ENCODE measurements around the gene PPP1R3G. TPM values are rescaled to one million over a fixed set of nuclear protein-coding genes. Genes with fewer than 3 reads are reported as not detected.
A peak's percentile ranks its signal among the peaks of the same experiment; 100 is the strongest.

Gene PPP1R3G
- total and polyA plus RNA-seq, 2 of the 13 experiments (the other 11 are each of a cell fraction or from before 2014, with no cell fraction given): 1.2 to 1.3 TPM

GRCh38 chr6:5059036-5059896 lies 25.9 kb upstream of the PPP1R3G start (continued):
- TF ChIP-seq, protein P1, sequence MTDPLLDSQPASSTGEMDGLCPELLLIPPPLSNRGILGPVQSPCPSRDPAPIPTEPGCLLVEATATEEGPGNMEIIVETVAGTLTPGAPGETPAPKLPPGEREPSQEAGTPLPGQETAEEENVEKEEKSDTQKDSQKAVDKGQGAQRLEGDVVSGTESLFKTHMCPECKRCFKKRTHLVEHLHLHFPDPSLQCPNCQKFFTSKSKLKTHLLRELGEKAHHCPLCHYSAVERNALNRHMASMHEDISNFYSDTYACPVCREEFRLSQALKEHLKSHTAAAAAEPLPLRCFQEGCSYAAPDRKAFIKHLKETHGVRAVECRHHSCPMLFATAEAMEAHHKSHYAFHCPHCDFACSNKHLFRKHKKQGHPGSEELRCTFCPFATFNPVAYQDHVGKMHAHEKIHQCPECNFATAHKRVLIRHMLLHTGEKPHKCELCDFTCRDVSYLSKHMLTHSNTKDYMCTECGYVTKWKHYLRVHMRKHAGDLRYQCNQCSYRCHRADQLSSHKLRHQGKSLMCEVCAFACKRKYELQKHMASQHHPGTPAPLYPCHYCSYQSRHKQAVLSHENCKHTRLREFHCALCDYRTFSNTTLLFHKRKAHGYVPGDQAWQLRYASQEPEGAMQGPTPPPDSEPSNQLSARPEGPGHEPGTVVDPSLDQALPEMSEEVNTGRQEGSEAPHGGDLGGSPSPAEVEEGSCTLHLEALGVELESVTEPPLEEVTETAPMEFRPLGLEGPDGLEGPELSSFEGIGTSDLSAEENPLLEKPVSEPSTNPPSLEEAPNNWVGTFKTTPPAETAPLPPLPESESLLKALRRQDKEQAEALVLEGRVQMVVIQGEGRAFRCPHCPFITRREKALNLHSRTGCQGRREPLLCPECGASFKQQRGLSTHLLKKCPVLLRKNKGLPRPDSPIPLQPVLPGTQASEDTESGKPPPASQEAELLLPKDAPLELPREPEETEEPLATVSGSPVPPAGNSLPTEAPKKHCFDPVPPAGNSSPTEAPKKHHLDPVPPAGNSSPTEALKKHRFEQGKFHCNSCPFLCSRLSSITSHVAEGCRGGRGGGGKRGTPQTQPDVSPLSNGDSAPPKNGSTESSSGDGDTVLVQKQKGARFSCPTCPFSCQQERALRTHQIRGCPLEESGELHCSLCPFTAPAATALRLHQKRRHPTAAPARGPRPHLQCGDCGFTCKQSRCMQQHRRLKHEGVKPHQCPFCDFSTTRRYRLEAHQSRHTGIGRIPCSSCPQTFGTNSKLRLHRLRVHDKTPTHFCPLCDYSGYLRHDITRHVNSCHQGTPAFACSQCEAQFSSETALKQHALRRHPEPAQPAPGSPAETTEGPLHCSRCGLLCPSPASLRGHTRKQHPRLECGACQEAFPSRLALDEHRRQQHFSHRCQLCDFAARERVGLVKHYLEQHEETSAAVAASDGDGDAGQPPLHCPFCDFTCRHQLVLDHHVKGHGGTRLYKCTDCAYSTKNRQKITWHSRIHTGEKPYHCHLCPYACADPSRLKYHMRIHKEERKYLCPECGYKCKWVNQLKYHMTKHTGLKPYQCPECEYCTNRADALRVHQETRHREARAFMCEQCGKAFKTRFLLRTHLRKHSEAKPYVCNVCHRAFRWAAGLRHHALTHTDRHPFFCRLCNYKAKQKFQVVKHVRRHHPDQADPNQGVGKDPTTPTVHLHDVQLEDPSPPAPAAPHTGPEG (CRISPR knock-in tag; IDR thresholded peaks at IDR 0.05): no peak
- TF ChIP-seq, protein P2, sequence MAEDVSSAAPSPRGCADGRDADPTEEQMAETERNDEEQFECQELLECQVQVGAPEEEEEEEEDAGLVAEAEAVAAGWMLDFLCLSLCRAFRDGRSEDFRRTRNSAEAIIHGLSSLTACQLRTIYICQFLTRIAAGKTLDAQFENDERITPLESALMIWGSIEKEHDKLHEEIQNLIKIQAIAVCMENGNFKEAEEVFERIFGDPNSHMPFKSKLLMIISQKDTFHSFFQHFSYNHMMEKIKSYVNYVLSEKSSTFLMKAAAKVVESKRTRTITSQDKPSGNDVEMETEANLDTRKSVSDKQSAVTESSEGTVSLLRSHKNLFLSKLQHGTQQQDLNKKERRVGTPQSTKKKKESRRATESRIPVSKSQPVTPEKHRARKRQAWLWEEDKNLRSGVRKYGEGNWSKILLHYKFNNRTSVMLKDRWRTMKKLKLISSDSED (CRISPR knock-in tag; IDR thresholded peaks at IDR 0.05): no peak
- TF ChIP-seq ZNF12 (CRISPR knock-in tag; IDR thresholded peaks at IDR 0.05) (no peak), ZNF331 (CRISPR knock-in tag; IDR thresholded peaks at IDR 0.05) (peak; percentile 79), ZNF713 (CRISPR knock-in tag; IDR thresholded peaks at IDR 0.05) (0 out of 2 replicates have a peak, but pooled peaks have one; percentile 83), ZNF530 (CRISPR knock-in tag; IDR thresholded peaks at IDR 0.05; ENCODE audit: low read depth) (no peak), SP140L (CRISPR knock-in tag; IDR thresholded peaks at IDR 0.05; ENCODE audit: borderline replicate concordance) (no peak), ISL2 (CRISPR knock-in tag; IDR thresholded peaks at IDR 0.05) (peak; percentile 72; the same call in 1 of the 2 replicates), REXO4 (CRISPR knock-in tag; IDR thresholded peaks at IDR 0.05; ENCODE audit: borderline replicate concordance) (no peak), ZNF83 (CRISPR knock-in tag; IDR thresholded peaks at IDR 0.05; ENCODE audit: borderline replicate concordance) (no peak), HOXD1 (CRISPR knock-in tag; IDR thresholded peaks at IDR 0.05) (0 out of 2 replicates have a peak, but pooled peaks have one; percentile 28), TBP (CRISPR knock-in tag; IDR thresholded peaks at IDR 0.05) (no peak), ZNF652 (CRISPR knock-in tag; IDR thresholded peaks at IDR 0.05; ENCODE audit: borderline replicate concordance, low read depth) (peak; percentile 82), ZSCAN29 (CRISPR knock-in tag; conservative IDR thresholded peaks at IDR 0.05) (peak; percentile 37; the same call in 1 of the 2 replicates)
- TF ChIP-seq, protein P3, sequence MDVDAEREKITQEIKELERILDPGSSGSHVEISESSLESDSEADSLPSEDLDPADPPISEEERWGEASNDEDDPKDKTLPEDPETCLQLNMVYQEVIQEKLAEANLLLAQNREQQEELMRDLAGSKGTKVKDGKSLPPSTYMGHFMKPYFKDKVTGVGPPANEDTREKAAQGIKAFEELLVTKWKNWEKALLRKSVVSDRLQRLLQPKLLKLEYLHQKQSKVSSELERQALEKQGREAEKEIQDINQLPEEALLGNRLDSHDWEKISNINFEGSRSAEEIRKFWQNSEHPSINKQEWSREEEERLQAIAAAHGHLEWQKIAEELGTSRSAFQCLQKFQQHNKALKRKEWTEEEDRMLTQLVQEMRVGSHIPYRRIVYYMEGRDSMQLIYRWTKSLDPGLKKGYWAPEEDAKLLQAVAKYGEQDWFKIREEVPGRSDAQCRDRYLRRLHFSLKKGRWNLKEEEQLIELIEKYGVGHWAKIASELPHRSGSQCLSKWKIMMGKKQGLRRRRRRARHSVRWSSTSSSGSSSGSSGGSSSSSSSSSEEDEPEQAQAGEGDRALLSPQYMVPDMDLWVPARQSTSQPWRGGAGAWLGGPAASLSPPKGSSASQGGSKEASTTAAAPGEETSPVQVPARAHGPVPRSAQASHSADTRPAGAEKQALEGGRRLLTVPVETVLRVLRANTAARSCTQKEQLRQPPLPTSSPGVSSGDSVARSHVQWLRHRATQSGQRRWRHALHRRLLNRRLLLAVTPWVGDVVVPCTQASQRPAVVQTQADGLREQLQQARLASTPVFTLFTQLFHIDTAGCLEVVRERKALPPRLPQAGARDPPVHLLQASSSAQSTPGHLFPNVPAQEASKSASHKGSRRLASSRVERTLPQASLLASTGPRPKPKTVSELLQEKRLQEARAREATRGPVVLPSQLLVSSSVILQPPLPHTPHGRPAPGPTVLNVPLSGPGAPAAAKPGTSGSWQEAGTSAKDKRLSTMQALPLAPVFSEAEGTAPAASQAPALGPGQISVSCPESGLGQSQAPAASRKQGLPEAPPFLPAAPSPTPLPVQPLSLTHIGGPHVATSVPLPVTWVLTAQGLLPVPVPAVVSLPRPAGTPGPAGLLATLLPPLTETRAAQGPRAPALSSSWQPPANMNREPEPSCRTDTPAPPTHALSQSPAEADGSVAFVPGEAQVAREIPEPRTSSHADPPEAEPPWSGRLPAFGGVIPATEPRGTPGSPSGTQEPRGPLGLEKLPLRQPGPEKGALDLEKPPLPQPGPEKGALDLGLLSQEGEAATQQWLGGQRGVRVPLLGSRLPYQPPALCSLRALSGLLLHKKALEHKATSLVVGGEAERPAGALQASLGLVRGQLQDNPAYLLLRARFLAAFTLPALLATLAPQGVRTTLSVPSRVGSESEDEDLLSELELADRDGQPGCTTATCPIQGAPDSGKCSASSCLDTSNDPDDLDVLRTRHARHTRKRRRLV (CRISPR knock-in tag; IDR thresholded peaks at IDR 0.05): 0 out of 2 replicates have a peak, but pooled peaks have one; percentile 9
